GM19452 (cell line): ENCODE data around the gene NEDD8.

Source experiments
- ATAC-seq: cut with Tn5 transposase; IDR thresholded peaks from one replicate; pipeline ENCODE4 v1.9.1; 2021; ENCODE audit not compliant: unreplicated experiment

Gene NEDD8

GRCh38 chr14:24198814-24199524 lies 33.2 kb downstream of the NEDD8 start:
- no peak for ATAC-seq

DNA sequence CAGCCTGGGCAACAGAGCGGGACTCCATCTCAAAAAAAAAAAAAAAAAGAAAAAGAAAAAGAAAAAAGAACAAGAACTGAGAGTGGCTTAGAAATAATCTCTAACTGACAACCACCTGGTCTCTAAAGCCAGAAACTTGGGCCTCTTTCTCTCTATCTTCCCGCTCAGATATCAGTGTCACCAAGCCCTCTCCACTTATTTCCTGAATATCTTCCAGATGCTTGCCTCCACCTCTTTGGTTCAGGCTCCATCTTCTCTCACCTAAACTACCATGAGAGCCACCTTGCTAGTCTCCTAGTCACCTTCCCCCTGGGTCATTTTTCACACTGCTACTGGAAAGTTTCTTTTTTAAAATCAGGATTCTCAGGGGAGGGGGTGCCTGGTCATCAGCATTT lies 35.1 kb downstream of the NEDD8 start:
- no peak for ATAC-seq

DNA sequence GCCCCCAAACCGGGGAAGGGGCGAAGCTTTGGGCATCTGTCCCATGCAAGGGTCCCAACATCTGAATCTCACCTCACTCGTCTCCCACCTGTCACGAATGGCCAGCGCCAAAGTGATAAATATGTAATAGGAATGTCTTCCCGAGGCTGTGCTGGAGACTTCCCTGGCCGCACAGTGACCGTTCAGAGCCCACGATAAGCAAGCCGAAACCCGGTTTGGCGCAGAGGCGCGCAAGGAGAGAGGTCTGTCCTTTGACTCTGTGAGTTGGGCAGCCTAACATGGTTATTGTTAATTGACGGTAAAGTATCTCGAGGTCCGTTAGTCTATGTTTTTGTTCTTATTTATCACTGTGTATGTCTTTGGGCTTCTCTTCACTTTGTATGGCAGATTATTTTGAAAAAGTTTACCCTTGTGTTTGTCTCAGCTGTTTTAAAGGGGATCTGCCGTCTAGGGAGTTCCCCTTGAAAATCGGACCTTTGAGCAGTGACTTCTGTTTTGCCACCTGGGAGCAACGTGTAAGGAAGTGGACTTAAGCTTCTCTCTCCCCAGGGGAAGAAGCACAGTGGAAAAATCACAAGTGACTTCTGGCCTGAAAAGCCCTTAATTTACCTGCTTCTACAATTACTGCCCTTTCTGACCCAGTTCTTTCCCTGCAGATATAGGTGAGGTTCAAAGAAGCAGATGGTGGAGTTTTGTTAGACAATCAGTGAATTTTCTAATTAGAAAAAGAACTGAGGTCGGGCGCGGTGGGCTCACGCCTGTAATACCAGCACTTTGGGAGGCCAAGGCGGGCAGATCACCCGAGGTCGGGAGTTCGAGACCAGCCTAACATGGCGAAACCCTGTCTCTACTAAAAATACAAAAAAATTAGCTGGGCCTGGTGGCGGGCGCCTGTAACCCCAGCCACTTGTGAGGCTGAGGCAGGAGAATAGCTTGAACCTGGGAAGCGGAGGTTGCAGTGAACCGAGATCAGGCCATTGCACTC lies 35.8 kb downstream of the NEDD8 start:
- peak; percentile 30 for ATAC-seq

- peak; percentile 88 for ATAC-seq
Measured at GRCh38 chr14:24195186-24196070, 36.7 kb downstream of the NEDD8 start, which contains the start of gene TM9SF1. TM9SF1 (minus strand) TSS chr14:24195441; CDS start chr14:24195019, 422 bp downstream.

DNA sequence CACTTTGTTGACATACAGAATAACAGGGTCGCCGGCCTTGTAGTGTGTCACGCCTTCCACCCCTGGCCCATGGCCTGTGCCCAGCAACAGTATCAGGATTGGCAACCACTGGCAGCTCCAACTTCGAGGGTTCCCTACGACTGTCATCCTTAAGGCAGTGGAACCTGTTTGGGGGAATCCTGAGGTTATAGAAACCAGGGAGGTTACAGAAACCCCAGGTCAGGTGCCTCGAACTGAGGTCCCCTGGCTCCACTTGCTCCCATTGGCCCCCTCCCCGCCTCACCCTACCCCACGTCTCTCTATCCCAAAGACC lies 37.3 kb downstream of the NEDD8 start:
- no peak for ATAC-seq

DNA sequence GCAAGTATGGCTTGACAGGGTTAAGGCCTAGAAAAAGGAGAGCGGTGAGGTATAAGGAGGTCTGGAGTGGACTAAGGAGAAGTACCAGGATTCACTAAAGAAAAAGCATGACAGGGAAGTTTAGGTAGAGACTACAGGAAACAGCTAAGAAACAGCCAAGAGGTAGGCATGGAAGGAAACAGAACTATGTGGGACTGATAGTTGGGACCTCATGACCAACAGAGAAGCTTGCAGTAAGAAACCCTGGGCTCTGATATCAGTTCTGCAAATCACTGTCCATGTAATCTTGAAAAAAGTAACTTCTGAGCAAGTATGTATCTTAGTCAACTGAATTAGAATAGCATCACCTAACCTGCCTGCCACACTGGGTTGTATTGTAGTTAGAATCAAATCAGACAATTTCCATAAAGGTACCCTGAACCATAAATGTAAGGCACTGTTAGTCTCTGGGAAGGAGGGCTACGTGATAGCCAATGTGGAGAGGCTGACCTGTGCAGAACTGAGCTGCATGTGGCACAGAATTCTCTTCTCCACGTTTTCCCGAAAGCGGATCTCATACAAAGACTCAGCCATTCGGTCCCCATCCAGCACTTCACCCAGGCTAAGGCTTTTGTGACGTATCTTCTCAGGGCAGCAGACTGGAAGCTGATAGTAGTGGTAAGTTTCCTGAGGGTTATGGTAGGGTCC lies 37.8 kb downstream of the NEDD8 start:
- no peak for ATAC-seq

GRCh38 chr14:24192933-24193332 lies 39.2 kb downstream of the NEDD8 start:
- ATAC-seq = no peak

GRCh38 chr14:24190416-24190815 lies 41.8 kb downstream of the NEDD8 start:
- no peak for ATAC-seq

GRCh38 chr14:24189460-24189859 lies 42.7 kb downstream of the NEDD8 start:
- no peak for ATAC-seq

DNA sequence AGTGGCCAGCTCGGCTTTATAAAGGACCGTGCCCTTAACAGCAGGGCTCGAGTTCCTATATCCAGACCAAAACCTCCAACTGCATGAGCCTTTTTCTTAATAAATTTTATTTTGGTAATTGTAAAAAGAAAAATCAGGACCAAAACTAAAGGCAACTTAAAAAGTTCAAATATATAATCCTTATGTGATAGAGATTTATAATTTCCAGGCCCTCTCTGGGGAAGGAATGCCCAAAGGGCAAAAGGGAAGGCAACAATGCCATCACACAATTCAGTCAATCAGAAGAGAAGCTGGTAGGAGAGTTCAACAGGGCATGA lies 43.1 kb downstream of the NEDD8 start:
- ATAC-seq = no peak

DNA sequence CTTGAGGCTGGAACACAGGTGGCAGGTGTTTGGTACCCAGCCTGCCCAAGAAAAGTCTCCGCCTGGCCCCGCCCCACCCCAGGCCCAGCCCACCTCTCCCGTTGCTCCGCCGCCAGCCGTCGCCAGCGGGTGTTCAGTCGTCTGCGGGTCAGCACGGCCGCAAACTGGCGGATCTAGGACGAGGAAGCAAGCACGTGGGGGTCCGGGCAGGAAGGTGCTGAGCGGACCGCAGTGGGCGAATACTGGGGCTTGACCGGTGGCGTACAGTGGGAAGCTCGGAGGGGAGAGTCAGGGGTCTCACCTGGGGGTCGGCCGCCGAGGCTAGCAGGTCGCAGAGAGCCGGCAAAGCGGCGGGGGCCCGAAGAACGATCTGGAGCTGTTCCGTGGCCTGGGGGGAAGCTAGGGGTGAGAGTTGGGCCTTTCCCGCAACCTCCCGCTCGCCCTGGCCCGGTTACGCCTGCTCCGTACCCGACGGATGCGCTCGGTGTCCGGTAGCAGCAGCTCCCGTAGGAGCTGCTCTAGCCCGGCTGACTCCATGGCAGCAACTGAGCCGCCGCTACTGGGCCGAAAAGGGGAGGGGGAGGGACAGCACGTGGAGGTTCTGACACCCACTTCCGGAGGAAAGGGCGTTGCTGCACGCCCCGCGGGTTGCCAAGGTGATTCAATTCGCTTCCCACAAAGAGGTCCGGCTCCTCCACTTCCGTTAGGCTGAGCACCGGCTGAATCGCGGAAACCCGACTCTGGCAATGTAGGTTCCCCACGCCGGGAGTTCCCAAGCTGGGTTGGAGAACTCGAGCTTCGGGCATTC lies 43.7 kb downstream of the NEDD8 start, which contains the start of gene IPO4:
Gene IPO4, minus strand, starts transcription at position 566 of the 808 bp plus-strand sequence. Its CDS starts 29 bp downstream, at position 537.
- ATAC-seq = peak; percentile 84

DNA sequence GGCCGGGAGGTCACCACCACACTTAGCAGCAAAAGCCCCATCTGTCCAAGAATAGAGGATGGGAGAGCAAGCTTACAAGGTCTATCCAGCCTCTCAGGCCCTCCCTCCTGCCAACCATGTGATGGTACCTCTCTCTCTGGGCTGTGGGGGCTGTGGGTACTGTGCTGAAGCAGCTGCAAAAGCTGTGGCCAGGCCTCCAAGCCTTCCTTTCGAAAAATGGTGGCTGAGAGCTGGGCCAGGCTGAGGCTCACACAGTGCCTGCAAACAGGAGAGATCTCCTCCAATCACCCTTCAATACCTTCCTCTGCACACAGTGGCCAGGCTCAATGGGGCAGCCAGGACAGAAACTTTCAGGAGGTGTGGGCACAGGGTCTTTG lies 44.6 kb downstream of the NEDD8 start:
- no peak for ATAC-seq

- no peak for ATAC-seq
Measured at GRCh38 chr14:24186831-24187538, 45.2 kb downstream of the NEDD8 start.

DNA sequence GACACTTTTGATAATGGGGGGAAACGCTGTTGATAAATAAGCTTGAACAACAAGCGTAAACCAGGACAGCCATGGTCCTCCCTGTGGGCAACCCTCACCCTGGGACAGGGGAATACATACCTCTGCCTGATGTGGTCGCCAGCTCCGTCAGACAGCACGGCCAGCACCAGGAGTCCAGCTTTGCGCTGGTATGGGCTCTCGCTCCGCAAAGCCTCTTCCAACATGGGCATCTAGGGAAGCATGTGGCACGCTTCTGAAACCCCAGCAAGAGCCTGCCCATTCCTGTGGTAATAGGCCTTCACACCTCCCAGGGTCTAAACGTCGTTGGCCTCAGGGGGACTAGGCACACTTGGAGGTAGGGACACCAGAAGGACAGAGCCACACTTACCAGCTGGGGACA lies 46.4 kb downstream of the NEDD8 start:
- no peak for ATAC-seq

DNA sequence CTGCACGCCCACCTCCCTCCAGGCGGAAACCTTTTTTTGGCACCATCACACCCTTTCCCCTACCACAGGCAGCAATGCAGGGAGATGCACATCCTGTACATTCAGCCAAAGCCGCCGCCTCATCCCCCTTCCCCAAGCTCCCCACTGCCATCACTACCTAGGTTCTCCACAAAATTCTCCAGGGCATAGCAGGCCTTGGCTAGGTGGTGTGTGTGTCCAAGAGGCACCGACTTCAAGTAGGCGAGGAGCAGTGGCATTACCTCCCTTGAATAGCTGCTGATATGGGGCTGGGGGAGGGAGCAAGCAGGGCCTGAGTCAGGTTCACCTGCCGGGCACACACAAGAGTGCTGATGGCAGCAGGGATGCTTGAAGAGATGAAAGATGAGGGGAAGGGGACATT lies 47.1 kb downstream of the NEDD8 start:
- no peak for ATAC-seq

DNA sequence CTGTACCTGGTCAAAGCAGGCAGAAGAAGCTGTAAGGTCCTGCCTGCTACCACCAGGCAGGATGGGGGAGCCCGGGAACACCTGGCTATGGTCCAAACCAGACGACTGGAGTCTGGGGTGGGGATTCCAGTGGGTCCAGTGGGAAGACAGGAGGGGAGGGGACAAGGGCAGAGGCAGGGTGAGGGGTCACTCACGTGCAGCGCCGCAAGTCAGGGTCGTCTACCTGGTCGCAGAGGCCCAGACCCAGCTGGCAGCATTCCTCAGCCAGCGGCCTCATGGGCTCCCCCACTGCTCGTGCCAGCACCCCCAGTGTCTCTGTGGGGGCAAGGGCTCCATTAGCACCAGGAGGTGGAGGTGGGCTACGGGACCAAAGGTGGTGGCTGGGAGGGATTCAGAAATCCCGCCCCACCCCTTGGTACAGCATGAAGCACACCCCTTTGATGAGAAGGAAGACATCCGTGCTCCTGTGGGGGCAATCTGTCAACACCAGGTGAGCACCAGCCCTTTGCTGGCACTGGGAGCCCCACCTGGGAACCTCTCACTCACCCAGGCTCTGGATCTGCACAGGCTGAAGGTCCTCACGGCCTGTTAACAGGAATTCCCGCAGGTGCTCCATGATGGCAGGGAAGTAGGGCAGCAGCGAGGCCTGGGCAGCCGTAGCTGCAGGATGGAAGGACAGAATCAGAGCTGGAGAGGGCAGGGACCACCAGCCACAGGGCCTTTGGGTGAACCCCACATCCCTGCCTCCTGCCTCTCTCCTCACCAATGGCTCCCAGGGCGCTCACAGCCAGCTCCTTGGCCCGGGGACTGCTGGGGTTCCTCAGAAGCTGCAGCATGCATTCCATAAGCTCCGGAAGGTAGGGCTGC lies 47.8 kb downstream of the NEDD8 start:
- no peak for ATAC-seq

DNA sequence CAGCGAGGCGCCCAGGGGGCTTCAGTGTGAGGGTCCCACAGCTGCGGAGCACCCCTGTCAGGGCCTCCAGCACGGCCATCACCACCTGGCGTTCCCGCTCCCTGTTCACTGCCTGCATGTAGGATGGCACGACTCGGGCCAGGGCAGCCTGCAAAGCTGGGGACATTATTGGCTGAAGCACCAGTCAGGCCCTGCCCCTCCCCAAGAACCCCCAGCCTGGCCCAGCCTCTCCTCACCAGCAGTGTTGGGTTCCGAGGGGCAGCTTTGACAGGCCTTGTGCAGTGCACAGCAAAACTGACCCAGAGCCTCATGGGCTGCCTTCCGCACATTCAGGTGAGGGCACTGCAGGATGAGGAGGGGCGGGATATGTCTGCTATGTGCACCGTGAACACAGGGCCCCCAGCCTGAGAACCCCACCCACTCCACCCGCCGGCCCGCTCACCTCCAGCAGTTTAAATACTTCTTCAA lies 49.1 kb downstream of the NEDD8 start:
- ATAC-seq = no peak
